ENCODE results near the gene NPC1L1.
A peak's percentile ranks its signal among the peaks of the same experiment; 100 is the strongest.

NPC1L1 gene

DNA sequence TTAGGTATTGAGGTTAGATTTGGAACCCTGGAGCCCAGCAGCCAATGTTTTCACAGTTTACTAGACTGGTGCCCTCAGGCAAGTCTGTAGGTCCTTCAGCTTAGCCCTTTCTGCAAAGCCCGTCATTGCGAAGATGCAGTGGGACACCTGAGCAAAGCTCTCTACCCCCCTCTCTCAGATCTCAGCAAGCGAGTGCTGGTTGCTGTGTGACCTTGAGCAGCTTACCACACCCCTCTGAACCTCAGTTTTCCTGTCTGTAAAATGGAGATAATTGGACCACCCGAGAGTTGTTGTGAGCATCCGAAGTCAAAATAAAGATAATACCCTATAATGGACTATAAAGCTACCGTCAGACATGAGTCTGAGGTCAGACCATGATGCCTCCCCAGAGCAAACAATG is 3.7 kb downstream of the NPC1L1 start:
- DNase-seq (ENCODE audit: low read depth), result no peak

GRCh38 chr7:44536090-44536489 is 5.0 kb downstream of the NPC1L1 start:
- no peak for DNase-seq (ENCODE audit: low read depth)

DNA sequence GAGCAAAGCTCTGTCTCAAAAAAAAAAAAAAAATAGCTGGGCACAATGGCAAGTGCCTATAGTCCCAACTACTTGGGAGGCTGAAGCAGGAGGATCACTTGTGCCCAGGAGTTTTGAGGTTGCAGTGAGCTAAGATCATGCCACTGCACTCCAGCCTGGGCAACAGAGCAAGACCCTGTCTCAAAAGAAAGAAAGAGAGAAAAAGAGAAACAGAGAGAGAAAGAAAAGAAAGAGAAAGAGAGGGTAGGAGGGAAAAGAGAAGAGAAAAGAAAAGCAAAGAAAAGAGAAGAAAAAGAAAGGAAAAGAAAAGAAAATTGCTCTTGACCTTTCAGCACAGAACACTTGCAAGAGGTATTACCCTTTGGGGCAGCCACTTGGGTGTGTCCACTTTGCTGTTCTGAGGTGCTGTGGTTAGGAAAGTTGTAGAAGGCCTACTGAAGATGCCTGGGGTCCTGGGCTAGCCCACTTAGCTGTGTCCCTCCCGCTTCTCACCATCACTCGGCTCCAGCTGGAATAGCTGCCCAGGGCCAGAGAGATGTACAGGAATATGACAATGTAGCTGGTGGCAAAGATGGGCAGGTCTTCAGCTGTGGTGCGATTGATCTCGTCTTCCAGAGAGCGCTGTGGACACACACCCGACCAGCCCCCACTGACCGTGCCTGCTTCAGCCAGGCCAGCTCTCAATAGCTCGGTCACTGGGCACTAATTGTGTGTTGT is 5.6 kb downstream of the NPC1L1 start:
- DNase-seq (ENCODE audit: low read depth), result no peak

- DNase-seq (ENCODE audit: low read depth), result peak; percentile 19
Observed at GRCh38 chr7:44534501-44534900, 6.6 kb downstream of the NPC1L1 start.

GRCh38 chr7:44534087-44534486 is 7.0 kb downstream of the NPC1L1 start:
- peak; percentile 28 for DNase-seq (ENCODE audit: low read depth)

DNA sequence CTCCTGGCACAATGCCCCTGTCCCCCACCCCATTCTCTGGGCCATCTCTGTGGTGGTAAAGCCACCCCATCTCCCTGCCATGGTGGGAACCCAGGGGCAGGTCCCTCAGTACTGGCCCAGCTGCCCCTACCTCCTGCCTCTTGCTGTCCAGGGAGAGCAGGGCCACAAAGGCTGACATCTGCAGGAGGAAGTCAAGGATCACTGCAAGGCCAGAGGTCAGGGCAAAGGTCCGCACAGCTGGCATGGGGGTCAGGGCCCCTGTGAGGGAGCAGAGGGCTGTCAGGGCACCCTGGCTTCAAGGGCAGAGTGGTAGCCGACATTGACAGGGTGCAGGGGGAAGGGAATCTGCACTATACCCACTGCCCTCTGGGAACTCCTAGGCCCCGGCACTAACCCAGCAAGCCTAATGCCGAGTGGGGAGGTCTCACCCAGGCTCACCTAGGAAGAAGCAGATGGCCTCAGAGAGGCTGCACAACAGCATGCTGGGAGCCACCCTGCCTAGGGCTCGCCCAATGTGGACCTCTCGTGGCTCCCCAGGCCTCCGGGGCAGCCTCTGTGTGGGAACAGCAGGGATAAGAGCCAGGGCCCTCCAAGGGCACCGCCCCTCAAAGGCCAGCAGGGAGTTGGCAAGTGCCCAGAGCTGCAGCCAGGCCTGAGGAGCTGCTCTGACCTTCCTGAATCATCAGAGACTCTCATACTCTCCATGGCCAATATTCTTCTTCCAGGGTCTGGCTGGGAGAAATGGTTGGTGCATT is 7.7 kb downstream of the NPC1L1 start:
- DNase-seq (ENCODE audit: low read depth), result no peak

DNA sequence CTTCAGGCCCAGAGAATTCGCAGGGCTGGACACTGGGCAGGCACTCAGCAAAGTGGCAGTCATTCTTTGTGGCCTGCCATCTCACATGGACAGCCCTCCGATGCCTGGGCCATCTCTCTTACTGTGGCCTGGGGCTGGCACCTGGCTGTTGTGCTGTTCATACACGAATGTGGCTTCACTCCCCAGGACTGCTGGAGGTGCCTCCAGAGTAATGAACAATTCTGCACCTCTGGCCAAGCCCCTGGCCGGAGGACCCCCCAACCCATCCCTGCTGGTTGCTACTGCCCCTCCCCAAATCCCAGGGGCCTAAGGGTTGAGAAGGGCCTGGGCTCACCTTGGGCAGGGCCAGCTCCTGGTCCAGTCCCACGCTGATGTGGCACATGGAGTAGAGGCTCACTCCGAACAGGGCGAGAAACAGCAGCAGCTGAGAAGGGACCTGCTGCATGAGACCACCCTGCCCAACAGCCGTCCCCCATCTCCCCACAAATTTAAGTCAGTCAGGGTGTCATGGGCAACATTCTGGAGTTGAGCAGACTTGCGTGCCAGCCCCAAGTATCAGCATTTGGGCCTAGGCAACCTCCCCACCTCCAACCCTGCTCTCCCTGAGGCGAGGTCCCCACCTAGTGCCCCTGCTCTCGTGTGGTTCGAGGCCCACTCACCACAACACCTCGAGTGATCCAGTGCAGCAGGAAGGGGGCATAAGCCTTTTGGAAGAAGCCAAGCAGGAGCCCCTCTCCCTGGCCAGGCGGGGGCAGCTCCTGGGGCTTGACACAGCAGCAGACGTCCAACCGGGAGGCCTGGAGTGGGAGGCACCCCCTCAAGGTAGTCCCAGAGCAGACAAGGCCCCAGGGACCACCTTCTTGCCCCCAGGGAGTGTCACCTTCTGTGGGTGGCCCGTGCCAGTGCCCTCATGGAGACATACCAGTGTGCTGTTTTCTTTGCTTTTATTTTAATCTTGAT is 9.4 kb downstream of the NPC1L1 start:
- DNase-seq (ENCODE audit: low read depth), result no peak

- DNase-seq (ENCODE audit: low read depth), result no peak
Observed at GRCh38 chr7:44530990-44531389, 10.1 kb downstream of the NPC1L1 start.

DNA sequence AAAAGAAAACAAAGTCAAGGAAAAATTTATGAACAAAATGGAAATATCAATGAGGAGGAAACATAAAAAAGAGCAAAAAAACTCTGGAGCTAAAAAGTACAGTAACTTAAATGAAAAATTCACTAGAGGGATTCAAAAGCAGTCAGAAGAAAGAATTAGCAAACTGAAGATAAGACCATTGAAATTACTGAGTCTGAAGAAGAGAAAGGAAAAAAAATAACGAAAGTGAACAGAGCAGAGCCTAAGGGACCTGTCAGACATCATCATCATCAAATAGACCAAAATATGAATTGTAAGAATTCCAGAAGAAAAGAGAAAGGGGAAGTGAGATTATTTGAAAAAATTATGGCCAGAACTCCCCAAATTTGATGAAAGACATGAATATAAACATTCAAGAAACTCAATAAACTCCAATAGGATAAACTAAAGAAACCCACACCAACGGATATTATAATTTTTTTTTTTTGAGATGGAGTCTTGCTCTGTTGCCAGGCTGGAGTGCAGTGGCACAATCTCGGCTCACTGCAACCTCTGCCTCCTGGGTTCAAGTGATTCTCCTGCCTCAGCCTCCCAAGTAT is 16.2 kb downstream of the NPC1L1 start:
- DNase-seq (ENCODE audit: low read depth), result no peak

- no peak for DNase-seq (ENCODE audit: low read depth)
Observed at GRCh38 chr7:44522315-44522714, 18.8 kb downstream of the NPC1L1 start.

DNA sequence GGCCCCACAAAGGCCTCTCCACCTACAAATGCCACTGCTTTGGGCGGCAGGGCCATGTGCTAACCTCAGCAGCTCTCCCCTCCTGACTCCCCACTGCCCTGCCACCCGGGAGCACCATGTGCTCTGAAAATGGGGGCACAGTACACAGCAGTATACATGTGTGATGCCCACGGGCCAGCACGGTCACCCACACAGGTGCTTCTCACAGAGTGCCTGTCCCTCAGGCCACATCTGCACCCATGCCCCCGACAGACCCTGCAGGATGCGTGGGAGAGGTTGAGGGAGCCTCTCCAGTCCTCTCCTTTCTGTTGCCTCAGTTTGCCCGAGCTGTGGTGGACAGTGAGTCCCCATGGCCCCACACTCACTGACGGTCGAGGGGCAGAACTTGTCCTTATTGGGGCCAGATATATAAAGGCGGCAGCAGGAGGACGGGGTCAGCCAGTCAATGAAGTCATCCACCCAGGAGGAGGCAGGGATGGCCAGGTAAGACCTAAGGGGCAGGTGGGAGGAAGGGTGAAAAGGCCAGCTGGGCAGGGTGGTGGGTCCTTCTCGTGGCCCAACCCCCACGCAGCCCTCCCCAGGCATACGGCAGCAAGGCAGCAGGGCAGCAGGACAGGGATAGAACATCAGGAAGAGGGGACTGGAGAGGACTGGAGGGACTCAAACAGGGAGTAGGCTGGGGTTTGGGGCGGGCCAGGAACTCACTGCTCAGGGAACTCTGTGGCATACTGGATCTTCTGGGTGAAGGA is 19.6 kb downstream of the NPC1L1 start:
- no peak for DNase-seq (ENCODE audit: low read depth)

DNA sequence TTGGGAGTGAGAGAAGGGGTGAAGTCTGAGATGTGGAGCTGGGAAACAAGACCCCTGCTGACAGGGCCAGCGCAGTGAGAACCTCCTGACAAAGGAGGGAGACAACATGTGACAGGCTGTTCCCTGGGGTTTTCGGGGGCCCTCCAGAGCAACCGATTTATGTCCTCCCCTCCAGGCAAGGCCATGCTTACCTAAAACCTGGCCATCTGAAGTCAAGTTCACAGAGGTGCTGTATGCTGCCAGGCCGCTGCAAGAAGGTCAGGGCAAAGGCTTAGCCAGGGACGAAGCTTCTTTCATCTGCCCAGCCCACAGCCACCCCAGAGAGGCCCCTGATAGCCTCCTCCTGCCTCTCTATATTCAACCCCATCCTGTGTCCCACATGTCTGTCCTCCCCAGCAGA is 20.6 kb downstream of the NPC1L1 start:
- no peak for DNase-seq (ENCODE audit: low read depth)

- DNase-seq (ENCODE audit: low read depth), result no peak
Observed at GRCh38 chr7:44519546-44519945, 21.6 kb downstream of the NPC1L1 start.

DNA sequence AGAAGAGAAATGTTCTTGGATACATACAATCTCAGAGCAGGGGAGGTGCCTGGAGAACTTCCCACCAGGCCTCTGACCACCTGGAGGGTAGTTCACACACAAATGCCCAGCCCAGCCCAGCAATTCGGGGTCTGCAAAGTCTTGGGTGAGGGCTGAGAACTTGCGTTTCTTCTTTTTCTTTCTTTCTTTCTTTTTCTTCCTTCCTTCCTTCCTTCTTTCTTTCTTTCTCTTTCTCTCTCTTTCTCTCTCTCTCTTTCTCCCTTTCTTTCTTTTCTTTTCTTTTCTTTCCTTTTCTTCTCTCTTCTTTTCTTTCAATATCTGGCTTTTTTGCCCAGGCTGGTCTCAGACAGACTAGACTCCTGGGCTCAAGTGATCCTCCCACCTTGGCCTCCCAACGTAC is 22.4 kb downstream of the NPC1L1 start:
- DNase-seq (ENCODE audit: low read depth), result no peak

GRCh38 chr7:44517175-44517574 is 24.0 kb downstream of the NPC1L1 start:
- DNase-seq (ENCODE audit: low read depth), result no peak

DNA sequence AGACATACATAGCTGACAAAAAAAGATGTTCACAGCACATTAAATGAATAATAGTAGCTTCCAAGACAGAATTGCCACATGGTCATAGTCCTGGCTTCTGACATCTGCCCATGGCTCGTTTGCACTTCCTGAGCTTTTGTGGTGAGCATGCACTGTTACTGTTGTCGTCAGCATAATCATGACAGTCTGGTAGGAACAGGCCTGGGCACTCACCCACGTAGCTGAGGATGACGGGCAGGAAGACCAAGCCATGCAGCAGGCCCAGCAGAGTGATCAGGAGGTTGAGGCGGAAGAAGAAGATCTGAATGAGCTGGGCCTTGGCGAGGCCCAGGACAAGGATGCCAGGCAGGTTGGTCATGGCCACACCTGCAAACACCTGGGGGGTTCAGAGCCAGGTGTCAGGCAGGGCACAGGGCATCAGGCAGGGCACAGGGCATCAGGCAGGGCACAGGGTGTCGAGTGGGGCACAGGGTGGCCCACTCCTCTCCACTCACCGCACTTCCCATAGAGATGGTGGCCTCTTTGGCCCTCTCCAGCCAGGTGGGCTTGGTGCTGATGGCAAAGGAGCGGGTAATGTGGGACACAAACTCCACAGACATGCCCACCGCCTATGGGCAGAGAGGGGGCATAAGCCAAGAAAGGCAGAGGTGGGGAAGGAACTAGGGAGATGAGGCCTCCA is 25.4 kb downstream of the NPC1L1 start:
- no peak for DNase-seq (ENCODE audit: low read depth)

- no peak for DNase-seq (ENCODE audit: low read depth)
Observed at GRCh38 chr7:44512736-44513135, 28.4 kb downstream of the NPC1L1 start.

GRCh38 chr7:44511863-44512468 is 29.2 kb downstream of the NPC1L1 start:
- DNase-seq (ENCODE audit: low read depth), result no peak

GRCh38 chr7:44511236-44511635 is 29.9 kb downstream of the NPC1L1 start:
- DNase-seq (ENCODE audit: low read depth), result no peak

GRCh38 chr7:44508328-44509030 is 32.7 kb downstream of the NPC1L1 start:
- DNase-seq (ENCODE audit: low read depth), result no peak

Measured in iris pigment epithelial cell (primary cell).